Measurements from ENCODE around the gene KDM4B.

The KDM4B gene

GRCh38 chr19:4929186-4929585, 39.7 kb upstream of the KDM4B start:
- Histone ChIP-seq H3K79me2 (ENCODE audit: insufficient read depth, low read length) (peaks cover 77% of the 10 kb centered on the region), H3K9ac (ENCODE audit: low read depth, low read length) (no peak overlapping the region), H3K27ac (ENCODE audit: low read length) (no peak overlapping the region), H3K27me3 (ENCODE audit: insufficient read depth, low read length, poor library complexity) (no peaks in the 10 kb centered on the region), H3K4me1 (ENCODE audit: insufficient read depth, low read length) (peaks cover 2% of the 10 kb centered on the region; the same call in 1 of the 2 replicates), H3K36me3 (ENCODE audit: insufficient read depth, low read length) (peaks cover 89% of the 10 kb centered on the region), H3K4me2 (ENCODE audit: insufficient read depth, low read length) (no peak overlapping the region), H4K20me1 (ENCODE audit: insufficient read depth, low read length) (peaks cover 82% of the 10 kb centered on the region), H2AFZ (ENCODE audit: low read depth, low read length) (no peak overlapping the region), H3K9me3 (ENCODE audit: insufficient read depth, low read length, severe bottlenecking) (no peaks in the 10 kb centered on the region), H3K4me3 (ENCODE audit: low read depth in 1 of 2, low read length in 2 of 2) (no peak overlapping the region)
- DNase-seq (no peak), ATAC-seq (ENCODE audit: insufficient read depth, low read depth) (no peak)
- TF ChIP-seq, protein P1, sequence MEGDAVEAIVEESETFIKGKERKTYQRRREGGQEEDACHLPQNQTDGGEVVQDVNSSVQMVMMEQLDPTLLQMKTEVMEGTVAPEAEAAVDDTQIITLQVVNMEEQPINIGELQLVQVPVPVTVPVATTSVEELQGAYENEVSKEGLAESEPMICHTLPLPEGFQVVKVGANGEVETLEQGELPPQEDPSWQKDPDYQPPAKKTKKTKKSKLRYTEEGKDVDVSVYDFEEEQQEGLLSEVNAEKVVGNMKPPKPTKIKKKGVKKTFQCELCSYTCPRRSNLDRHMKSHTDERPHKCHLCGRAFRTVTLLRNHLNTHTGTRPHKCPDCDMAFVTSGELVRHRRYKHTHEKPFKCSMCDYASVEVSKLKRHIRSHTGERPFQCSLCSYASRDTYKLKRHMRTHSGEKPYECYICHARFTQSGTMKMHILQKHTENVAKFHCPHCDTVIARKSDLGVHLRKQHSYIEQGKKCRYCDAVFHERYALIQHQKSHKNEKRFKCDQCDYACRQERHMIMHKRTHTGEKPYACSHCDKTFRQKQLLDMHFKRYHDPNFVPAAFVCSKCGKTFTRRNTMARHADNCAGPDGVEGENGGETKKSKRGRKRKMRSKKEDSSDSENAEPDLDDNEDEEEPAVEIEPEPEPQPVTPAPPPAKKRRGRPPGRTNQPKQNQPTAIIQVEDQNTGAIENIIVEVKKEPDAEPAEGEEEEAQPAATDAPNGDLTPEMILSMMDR (IDR thresholded peaks at IDR 0.05; ENCODE audit: borderline replicate concordance, extremely low read depth, low read length, poor library complexity, severe bottlenecking), result no peak
- no peak for TF ChIP-seq EZH2 (IDR thresholded peaks at IDR 0.05; ENCODE audit: borderline replicate concordance, low read depth, low read length, severe bottlenecking)

GRCh38 chr19:4930664-4931063, 38.2 kb upstream of the KDM4B start:
- Histone ChIP-seq H3K27ac (ENCODE audit: low read length) (no peak overlapping the region), H3K4me2 (ENCODE audit: insufficient read depth, low read length) (no peak overlapping the region), H3K4me3 (ENCODE audit: low read depth in 1 of 2, low read length in 2 of 2) (no peak overlapping the region), H2AFZ (ENCODE audit: low read depth, low read length) (no peak overlapping the region), H3K4me1 (ENCODE audit: insufficient read depth, low read length) (peaks cover 15% of the 10 kb centered on the region), H3K9me3 (ENCODE audit: insufficient read depth, low read length, severe bottlenecking) (no peaks in the 10 kb centered on the region), H3K27me3 (ENCODE audit: insufficient read depth, low read length, poor library complexity) (no peaks in the 10 kb centered on the region), H3K9ac (ENCODE audit: low read depth, low read length) (no peak overlapping the region), H3K36me3 (ENCODE audit: insufficient read depth, low read length) (peaks cover 92% of the 10 kb centered on the region), H4K20me1 (ENCODE audit: insufficient read depth, low read length) (peaks cover 83% of the 10 kb centered on the region), H3K79me2 (ENCODE audit: insufficient read depth, low read length) (peaks cover 76% of the 10 kb centered on the region)
- DNase-seq (no peak), ATAC-seq (ENCODE audit: insufficient read depth, low read depth) (no peak)
- no peak for TF ChIP-seq EZH2 (IDR thresholded peaks at IDR 0.05; ENCODE audit: borderline replicate concordance, low read depth, low read length, severe bottlenecking)
- TF ChIP-seq, protein P1 (IDR thresholded peaks at IDR 0.05; ENCODE audit: borderline replicate concordance, extremely low read depth, low read length, poor library complexity, severe bottlenecking), result no peak

- Histone ChIP-seq H2AFZ (ENCODE audit: low read depth, low read length) (no peak overlapping the region), H3K79me2 (ENCODE audit: insufficient read depth, low read length) (peaks cover 78% of the 10 kb centered on the region), H4K20me1 (ENCODE audit: insufficient read depth, low read length) (peaks cover 85% of the 10 kb centered on the region), H3K9ac (ENCODE audit: low read depth, low read length) (no peak overlapping the region), H3K27ac (ENCODE audit: low read length) (no peak overlapping the region), H3K4me2 (ENCODE audit: insufficient read depth, low read length) (no peak overlapping the region), H3K27me3 (ENCODE audit: insufficient read depth, low read length, poor library complexity) (no peaks in the 10 kb centered on the region), H3K9me3 (ENCODE audit: insufficient read depth, low read length, severe bottlenecking) (no peaks in the 10 kb centered on the region), H3K4me1 (ENCODE audit: insufficient read depth, low read length) (peaks cover 22% of the 10 kb centered on the region), H3K4me3 (ENCODE audit: low read depth in 1 of 2, low read length in 2 of 2) (no peak overlapping the region), H3K36me3 (ENCODE audit: insufficient read depth, low read length) (peaks cover 97% of the 10 kb centered on the region)
- TF ChIP-seq EZH2 (IDR thresholded peaks at IDR 0.05; ENCODE audit: borderline replicate concordance, low read depth, low read length, severe bottlenecking), result no peak
- TF ChIP-seq, protein P1 (IDR thresholded peaks at IDR 0.05; ENCODE audit: borderline replicate concordance, extremely low read depth, low read length, poor library complexity, severe bottlenecking), result no peak
- DNase-seq (no peak), ATAC-seq (ENCODE audit: insufficient read depth, low read depth) (no peak)
Measured at GRCh38 chr19:4932711-4933110, 36.2 kb upstream of the KDM4B start.

- Histone ChIP-seq H3K9ac (ENCODE audit: low read depth, low read length) (no peak overlapping the region), H3K79me2 (ENCODE audit: insufficient read depth, low read length) (peaks cover 78% of the 10 kb centered on the region), H3K4me3 (ENCODE audit: low read depth in 1 of 2, low read length in 2 of 2) (no peak overlapping the region), H3K4me2 (ENCODE audit: insufficient read depth, low read length) (no peak overlapping the region), H4K20me1 (ENCODE audit: insufficient read depth, low read length) (peaks cover 85% of the 10 kb centered on the region), H3K4me1 (ENCODE audit: insufficient read depth, low read length) (peaks cover 22% of the 10 kb centered on the region), H3K36me3 (ENCODE audit: insufficient read depth, low read length) (peaks cover 97% of the 10 kb centered on the region), H2AFZ (ENCODE audit: low read depth, low read length) (no peak overlapping the region), H3K27me3 (ENCODE audit: insufficient read depth, low read length, poor library complexity) (no peaks in the 10 kb centered on the region), H3K9me3 (ENCODE audit: insufficient read depth, low read length, severe bottlenecking) (no peaks in the 10 kb centered on the region), H3K27ac (ENCODE audit: low read length) (no peak overlapping the region)
- ATAC-seq (ENCODE audit: insufficient read depth, low read depth), result no peak
- no peak for DNase-seq
- no peak for TF ChIP-seq EZH2 (IDR thresholded peaks at IDR 0.05; ENCODE audit: borderline replicate concordance, low read depth, low read length, severe bottlenecking)
- TF ChIP-seq, protein P1 (IDR thresholded peaks at IDR 0.05; ENCODE audit: borderline replicate concordance, extremely low read depth, low read length, poor library complexity, severe bottlenecking), result no peak
Measured at GRCh38 chr19:4933528-4933927, 35.4 kb upstream of the KDM4B start.

Data from DND-41 (cell line).